ENCODE data around the gene ZFAND3. TPM values are rescaled to one million over a fixed set of nuclear protein-coding genes. Genes with fewer than 3 reads are reported as not detected.

ZFAND3 gene
- polyA plus RNA-seq, 1 donor from 2014 or later: 19.7 TPM

GRCh38 chr6:38137608-38138265 lies 318.2 kb downstream of the ZFAND3 start:
- Histone ChIP-seq H4K20me1 (ENCODE audit: insufficient read depth) (no peaks in the 10 kb centered on the region), H3K27me3 (ENCODE audit: insufficient read depth, low read depth, low read length) (no peaks in the 10 kb centered on the region), H3K4me3 (ENCODE audit: low read length) (no peak overlapping the region), H3K9me2 (ENCODE audit: insufficient read depth, low read length) (no peaks in the 10 kb centered on the region), H3K9ac (ENCODE audit: low read length) (no peak overlapping the region), H3K27ac (ENCODE audit: low read length) (no peak overlapping the region), H3K4me2 (ENCODE audit: low read length) (no peak overlapping the region), H3K36me3 (ENCODE audit: insufficient read depth, low read length) (no peaks in the 10 kb centered on the region), H2AFZ (ENCODE audit: low read depth, low read length) (no peak overlapping the region), H3F3A (ENCODE audit: insufficient read depth, low read length, poor library complexity, severe bottlenecking) (no peaks in the 10 kb centered on the region), H3K9me3 (ENCODE audit: low read length) (no peaks in the 10 kb centered on the region), H3K79me2 (replicated peaks; ENCODE audit: insufficient read depth, low read length) (no peaks in the 10 kb centered on the region)
- TF ChIP-seq REST (IDR thresholded peaks at IDR 0.05; ENCODE audit: borderline replicate concordance) (no peak), EP300 (conservative IDR thresholded peaks at IDR 0.05; ENCODE audit: poor library complexity, severe bottlenecking) (no peak)

GRCh38 chr6:38138374-38138773 lies 318.8 kb downstream of the ZFAND3 start:
- no peaks in the 10 kb centered on the region for H3K9me2 ChIP-seq (ENCODE audit: insufficient read depth, low read length)
- no peak for TF ChIP-seq EZH2 (IDR thresholded peaks at IDR 0.05; ENCODE audit: borderline replicate concordance, insufficient read depth, low read length, poor library complexity, severe bottlenecking)
- no peak for TF ChIP-seq SMC3 (conservative IDR thresholded peaks at IDR 0.05; ENCODE audit: poor library complexity)
- no peak for TF ChIP-seq CTCF (IDR thresholded peaks at IDR 0.05; ENCODE audit: poor library complexity, severe bottlenecking)
- no peak for TF ChIP-seq POLR2AphosphoS5 (IDR thresholded peaks at IDR 0.05)
- TF ChIP-seq MXI1 (conservative IDR thresholded peaks at IDR 0.05; ENCODE audit: poor library complexity, severe bottlenecking): no peak
- H3K9ac ChIP-seq (ENCODE audit: low read length): no peak overlapping the region
- H3K9me3 ChIP-seq (ENCODE audit: low read length): no peaks in the 10 kb centered on the region
- H3K79me2 ChIP-seq (replicated peaks; ENCODE audit: insufficient read depth, low read length): no peaks in the 10 kb centered on the region
- no peak overlapping the region for H2AFZ ChIP-seq (ENCODE audit: low read depth, low read length)
- H4K20me1 ChIP-seq (ENCODE audit: insufficient read depth): no peaks in the 10 kb centered on the region
- no peaks in the 10 kb centered on the region for H3K27me3 ChIP-seq (ENCODE audit: insufficient read depth, low read depth, low read length)
- H3K4me2 ChIP-seq (ENCODE audit: low read length): no peak overlapping the region
- no peak overlapping the region for H3K4me3 ChIP-seq (ENCODE audit: low read length)
- no peak overlapping the region for H3K27ac ChIP-seq (ENCODE audit: low read length)
- no peaks in the 10 kb centered on the region for H3F3A ChIP-seq (ENCODE audit: insufficient read depth, low read length, poor library complexity, severe bottlenecking)
- no peaks in the 10 kb centered on the region for H3K36me3 ChIP-seq (ENCODE audit: insufficient read depth, low read length)

GRCh38 chr6:38141085-38141484 lies 321.6 kb downstream of the ZFAND3 start:
- Histone ChIP-seq H3K79me2 (replicated peaks; ENCODE audit: insufficient read depth, low read length) (no peaks in the 10 kb centered on the region), H2AFZ (ENCODE audit: low read depth, low read length) (no peak overlapping the region), H3F3A (ENCODE audit: insufficient read depth, low read length, poor library complexity, severe bottlenecking) (no peaks in the 10 kb centered on the region), H3K4me2 (ENCODE audit: low read length) (no peak overlapping the region), H3K27ac (ENCODE audit: low read length) (no peak overlapping the region), H3K27me3 (ENCODE audit: insufficient read depth, low read depth, low read length) (no peaks in the 10 kb centered on the region), H3K9ac (ENCODE audit: low read length) (no peak overlapping the region), H3K36me3 (ENCODE audit: insufficient read depth, low read length) (no peaks in the 10 kb centered on the region), H3K9me2 (ENCODE audit: insufficient read depth, low read length) (no peaks in the 10 kb centered on the region), H3K4me3 (ENCODE audit: low read length) (no peak overlapping the region), H4K20me1 (ENCODE audit: insufficient read depth) (no peaks in the 10 kb centered on the region), H3K9me3 (ENCODE audit: low read length) (no peaks in the 10 kb centered on the region)
- TF ChIP-seq EZH2 (IDR thresholded peaks at IDR 0.05; ENCODE audit: borderline replicate concordance, insufficient read depth, low read length, poor library complexity, severe bottlenecking) (no peak), REST (IDR thresholded peaks at IDR 0.05; ENCODE audit: borderline replicate concordance) (no peak), POLR2AphosphoS5 (IDR thresholded peaks at IDR 0.05) (no peak), CTCF (IDR thresholded peaks at IDR 0.05; ENCODE audit: poor library complexity, severe bottlenecking) (no peak), SMC3 (conservative IDR thresholded peaks at IDR 0.05; ENCODE audit: poor library complexity) (no peak), EP300 (conservative IDR thresholded peaks at IDR 0.05; ENCODE audit: poor library complexity, severe bottlenecking) (no peak), RAD21 (conservative IDR thresholded peaks at IDR 0.05) (no peak)

All from neural cell (in vitro differentiated cells).